Colonic mucosa (tissue), 4 donors: ENCODE data around the gene OR2H1. TPM values are rescaled to one million over a fixed set of nuclear protein-coding genes. Genes with fewer than 3 reads are reported as not detected.

Experiments used
- DNase-seq: peaks from one replicate; pipeline ENCODE4 v3.0.0-alpha.2; 2020
- H3K27ac ChIP-seq: fragments of 200-600 bp; one replicate; pipeline ENCODE4 v1.8.0; 2021
- H3K27me3 ChIP-seq: fragments of 200-600 bp; one replicate; pipeline ENCODE4 v1.8.0; 2021
- H3K36me3 ChIP-seq: fragments of 200-600 bp; one replicate; pipeline ENCODE4 v1.8.0; 2021
- H3K4me1 ChIP-seq: fragments of 200-600 bp; one replicate; pipeline ENCODE4 v1.8.0; 2021; ENCODE audit warnings: mild to moderate bottlenecking
- H3K4me3 ChIP-seq: fragments of 200-600 bp; one replicate; pipeline ENCODE4 v1.8.0; 2021
- H3K9ac ChIP-seq, 2 donors: one replicate each; pipeline ENCODE4 v1.7.0; 2013; ENCODE audit warnings: control low read depth in 2 of 2, low read depth in 2 of 2, low read length in 2 of 2
- H3K9me3 ChIP-seq: fragments of 200-600 bp; one replicate; pipeline ENCODE4 v1.8.0; 2021
- intact Hi-C: fragments of 100-400 bp; cut with DNase I; formaldehyde crosslinking; loops from one replicate; pipeline ENCODE4 v1.14.1; 2022
- total RNA-seq, 2 donors: library from RNA; stranded (reverse); fragmentation: NEBNext Ultra II Directional in 1 of 2; extraction: Animal tissue kit (Norgen Biotek cat#: 25700) in 1 of 2; gene quantifications; one replicate each; pipeline ENCODE4 v1.2.1, GENCODE V29; 2021
- TF ChIP-seq, protein P1 (sequence below): fragments of 200-600 bp; IDR thresholded peaks from one replicate; pipeline ENCODE4 v1.8.0; 2022; ENCODE audit warnings: antibody characterized with exemption, mild to moderate bottlenecking
- donor health status: healthy.
- donor health status: DM: no; HTN: no; CAD: no.
- donor health status: DM: no; HTN: no; CAD: no.

OR2H1 gene
- not detected for total RNA-seq

DNA sequence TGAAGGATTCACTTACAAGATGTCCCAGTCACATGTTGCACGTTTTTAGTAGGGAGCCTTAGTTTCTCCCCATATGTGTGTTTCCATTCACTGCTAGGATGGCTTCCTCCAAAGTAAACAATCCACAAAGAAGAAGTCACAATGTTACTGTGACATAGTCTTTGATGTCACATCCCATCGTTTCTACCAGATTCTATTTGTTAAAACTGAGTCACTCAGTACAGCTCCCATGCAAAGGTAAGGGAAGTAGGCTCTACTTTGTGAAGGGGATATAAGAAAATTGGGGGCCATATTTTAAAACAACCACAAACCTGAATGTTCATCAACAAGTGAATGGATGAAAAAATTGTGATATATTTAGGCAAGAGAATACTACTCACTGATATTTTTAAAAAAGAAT, at the start of gene OR2H1, which contains the start of gene OR11A1:
Gene OR2H1, plus strand, starts transcription at position 185 of the 400 bp plus-strand sequence. CDS start 4,615 bp downstream, outside the sequence.
Gene OR11A1, minus strand, starts transcription at position 101 of the 400 bp plus-strand sequence. CDS start 29,430 bp downstream, outside the sequence.
- Histone ChIP-seq H3K4me1 (no peaks in the 10 kb centered on the region), H3K4me3 (no peak within 1 kb of the TSS), H3K36me3 (no peaks in the 10 kb centered on the region), H3K9me3 (no peaks in the 10 kb centered on the region), H3K9ac (no peak within 1 kb of the TSS), H3K27ac (no peak within 1 kb of the TSS), H3K27me3 (no peaks in the 10 kb centered on the region)
- intact Hi-C loops, result no loop called here
- no peak for DNase-seq
- TF ChIP-seq, protein P1, sequence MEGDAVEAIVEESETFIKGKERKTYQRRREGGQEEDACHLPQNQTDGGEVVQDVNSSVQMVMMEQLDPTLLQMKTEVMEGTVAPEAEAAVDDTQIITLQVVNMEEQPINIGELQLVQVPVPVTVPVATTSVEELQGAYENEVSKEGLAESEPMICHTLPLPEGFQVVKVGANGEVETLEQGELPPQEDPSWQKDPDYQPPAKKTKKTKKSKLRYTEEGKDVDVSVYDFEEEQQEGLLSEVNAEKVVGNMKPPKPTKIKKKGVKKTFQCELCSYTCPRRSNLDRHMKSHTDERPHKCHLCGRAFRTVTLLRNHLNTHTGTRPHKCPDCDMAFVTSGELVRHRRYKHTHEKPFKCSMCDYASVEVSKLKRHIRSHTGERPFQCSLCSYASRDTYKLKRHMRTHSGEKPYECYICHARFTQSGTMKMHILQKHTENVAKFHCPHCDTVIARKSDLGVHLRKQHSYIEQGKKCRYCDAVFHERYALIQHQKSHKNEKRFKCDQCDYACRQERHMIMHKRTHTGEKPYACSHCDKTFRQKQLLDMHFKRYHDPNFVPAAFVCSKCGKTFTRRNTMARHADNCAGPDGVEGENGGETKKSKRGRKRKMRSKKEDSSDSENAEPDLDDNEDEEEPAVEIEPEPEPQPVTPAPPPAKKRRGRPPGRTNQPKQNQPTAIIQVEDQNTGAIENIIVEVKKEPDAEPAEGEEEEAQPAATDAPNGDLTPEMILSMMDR, result no peak

DNA sequence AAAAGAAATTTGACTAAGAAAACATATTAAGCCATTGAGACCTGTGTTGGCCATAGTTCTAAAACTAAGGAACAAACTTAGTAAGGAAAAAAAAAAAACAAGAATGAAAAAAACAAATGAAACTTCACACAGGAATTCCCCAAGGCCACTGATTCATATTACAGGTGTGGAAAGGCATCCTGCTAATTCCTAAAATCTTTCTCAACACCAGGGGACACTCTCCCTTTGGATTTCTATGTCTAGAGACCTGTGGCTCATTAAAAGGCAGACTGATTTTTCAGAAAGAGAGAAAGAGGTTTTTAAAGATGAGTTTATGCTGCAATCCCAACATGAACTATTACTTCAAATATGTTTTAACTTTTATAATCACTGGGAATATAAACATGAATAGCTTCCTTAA, 42.4 kb upstream of the OR2H1 start, which contains the start of gene OR12D1:
Gene OR12D1, plus strand, starts transcription at position 341 of the 400 bp plus-strand sequence.
- Histone ChIP-seq H3K27me3 (no peaks in the 10 kb centered on the region), H3K27ac (no peak within 1 kb of the TSS), H3K9ac (no peak within 1 kb of the TSS), H3K9me3 (no peaks in the 10 kb centered on the region), H3K4me3 (no peak within 1 kb of the TSS), H3K4me1 (no peaks in the 10 kb centered on the region), H3K36me3 (no peaks in the 10 kb centered on the region)
- intact Hi-C loops, result no loop called here
- no peak for DNase-seq
- TF ChIP-seq, protein P1, result no peak

DNA sequence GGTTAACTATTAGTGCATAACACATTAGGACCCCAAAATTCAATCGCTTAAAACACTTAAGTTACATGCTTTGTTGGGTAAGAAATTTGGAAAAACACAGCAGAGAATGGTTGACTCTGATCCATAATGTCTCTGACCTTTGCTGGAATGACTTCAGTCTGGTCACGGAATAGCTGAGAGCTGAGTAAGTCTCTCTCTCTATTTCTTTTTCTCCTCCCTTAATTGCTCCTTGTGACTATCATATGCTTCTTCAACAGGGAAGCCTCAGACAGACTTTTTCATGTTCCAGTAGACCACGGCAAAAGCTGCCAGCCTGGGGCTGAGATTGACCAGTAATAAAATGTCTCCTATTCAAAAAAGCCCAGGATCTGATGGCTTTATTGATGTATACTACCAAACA, 37.4 kb upstream of the OR2H1 start:
- H3K9me3 ChIP-seq, result no peaks in the 10 kb centered on the region

DNA sequence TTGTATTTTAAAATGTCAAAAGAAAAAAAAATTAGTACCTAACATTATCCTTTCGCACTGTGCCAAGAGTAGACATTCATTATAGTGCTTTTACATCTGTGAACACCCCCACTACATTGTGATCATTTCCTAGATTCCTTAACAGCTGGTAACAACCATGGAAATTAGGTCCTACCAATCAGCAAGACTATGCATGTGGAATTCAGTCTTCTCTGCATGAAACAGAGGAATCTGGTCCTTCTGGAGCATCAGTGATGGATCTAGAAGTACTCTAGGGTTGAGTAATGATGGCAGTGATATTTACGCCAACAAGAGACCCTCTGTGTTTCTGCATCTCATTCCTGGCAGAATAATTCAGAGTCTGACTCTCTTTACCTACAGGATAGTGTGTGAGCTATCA, 32.8 kb upstream of the OR2H1 start:
- TF ChIP-seq, protein P1, result no peak
- no peaks in the 10 kb centered on the region for H3K9me3 ChIP-seq
- H3K4me3 ChIP-seq, result no peak overlapping the region
- H3K4me1 ChIP-seq, result no peaks in the 10 kb centered on the region
- H3K27me3 ChIP-seq, result no peaks in the 10 kb centered on the region
- intact Hi-C loops, result no loop called here
- H3K27ac ChIP-seq, result no peak overlapping the region
- H3K36me3 ChIP-seq, result no peaks in the 10 kb centered on the region
- no peak overlapping the region for H3K9ac ChIP-seq
- no peak for DNase-seq

More for the DNA sequence above, 37.4 kb upstream of the OR2H1 start:
- no peaks in the 10 kb centered on the region for H3K4me1 ChIP-seq
- no peaks in the 10 kb centered on the region for H3K36me3 ChIP-seq
- no peaks in the 10 kb centered on the region for H3K27me3 ChIP-seq
- no peak overlapping the region for H3K9ac ChIP-seq
- intact Hi-C loops, result no loop called here
- TF ChIP-seq, protein P1, result no peak
- H3K4me3 ChIP-seq, result no peak overlapping the region
- no peak for DNase-seq
- no peak overlapping the region for H3K27ac ChIP-seq

DNA sequence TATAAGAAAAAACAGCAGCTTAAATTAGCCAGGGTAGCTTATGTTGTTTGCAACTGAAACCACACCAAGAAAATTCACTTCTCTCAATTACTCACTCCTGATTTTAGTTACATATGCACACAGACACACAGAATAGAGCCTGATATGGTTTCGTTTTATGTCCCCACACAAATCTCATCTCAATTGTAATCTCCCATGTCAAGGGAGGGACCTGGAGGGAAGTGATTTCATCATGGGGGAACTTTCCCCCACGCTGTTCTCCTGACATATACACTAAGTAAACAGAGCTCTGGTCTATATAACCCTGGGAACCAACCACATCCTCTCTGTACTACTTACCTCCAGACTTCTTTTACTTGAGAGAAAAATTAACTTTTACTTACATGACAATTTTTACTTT, 32.4 kb upstream of the OR2H1 start:
- H3K27ac ChIP-seq, result no peak overlapping the region
- no peak overlapping the region for H3K4me3 ChIP-seq
- H3K9ac ChIP-seq, result no peak overlapping the region
- intact Hi-C loops, result no loop called here
- DNase-seq, result no peak
- no peaks in the 10 kb centered on the region for H3K9me3 ChIP-seq
- H3K36me3 ChIP-seq, result no peaks in the 10 kb centered on the region
- H3K4me1 ChIP-seq, result no peaks in the 10 kb centered on the region
- no peaks in the 10 kb centered on the region for H3K27me3 ChIP-seq
- TF ChIP-seq, protein P1, result no peak
